Endothelial cell of umbilical vein (primary cell): ENCODE measurements around the gene CCDC171. TPM values are rescaled to one million over a fixed set of nuclear protein-coding genes. Genes with fewer than 3 reads are reported as not detected.

Experiments used
- BruUV-seq: library from RNA; stranded (reverse); fragments of 400-500 nt; replicated peaks from 2 replicates; lab custom pipeline; 2021; lab: Mats Ljungman, UMichigan
- CTCF ChIA-PET: fragments of 300-600, 350-600 bp; sonication (Branson Sonifier 250); formaldehyde crosslinking; loops from one replicate; lab custom pipeline; 2021; ENCODE audit warnings: antibody characterized with exemption, inconsistent platforms; lab: Charles Lee
- POLR2A ChIA-PET: fragments of 300-600, 350-600 bp; sonication (Branson Sonifier 250); formaldehyde crosslinking; loops from one replicate; lab custom pipeline; 2021; ENCODE audit warnings: antibody characterized with exemption, inconsistent platforms; lab: Charles Lee
- DNase-seq: peaks from one replicate; pipeline ENCODE4 v3.0.0-alpha.2; 2011; ENCODE audit warnings: low read depth, low spot score
- FAIRE-seq: peaks from 2 replicates; lab custom pipeline; 2011; peaks lifted over from hg19 to GRCh38; lab: Jason Lieb, UNC
- H2AFZ ChIP-seq: 2 replicates; pipeline ENCODE4 v1.6.0; 2012; ENCODE audit warnings: low read depth, low read length, control low read depth, inconsistent platforms
- H3K27ac ChIP-seq: 2 replicates; pipeline ENCODE4 v1.5.1; 2011; ENCODE audit warnings: low read depth, mild to moderate bottlenecking, control low read depth, low read length, moderate library complexity; ENCODE audit not compliant: insufficient read depth
- H3K27me3 ChIP-seq, 2 experiments: 2 replicates each; pipeline versions ENCODE4 v1.6.0 to v1.6.1; 2011; ENCODE audit warnings: low read length in 2 of 2, mixed read lengths in 1 of 2; ENCODE audit not compliant: control insufficient read depth in 2 of 2, insufficient read depth in 2 of 2
- H3K36me3 ChIP-seq, 2 experiments: 2 replicates in 1 of 2; 3 replicates in 1 of 2; pipeline ENCODE4 v1.5.1; 2011; ENCODE audit warnings: low read length in 2 of 2, mild to moderate bottlenecking in 1 of 2, moderate library complexity in 1 of 2; ENCODE audit not compliant: control insufficient read depth in 2 of 2, insufficient read depth in 2 of 2; ENCODE audit errors: extremely low read depth in 1 of 2
- H3K4me1 ChIP-seq: 3 replicates; pipeline ENCODE4 v1.5.1; 2011; ENCODE audit warnings: mild to moderate bottlenecking, low read length; ENCODE audit not compliant: control insufficient read depth, insufficient read depth; ENCODE audit errors: extremely low read depth
- H3K4me2 ChIP-seq: 2 replicates; pipeline ENCODE4 v1.6.1; 2011; ENCODE audit warnings: low read length, control low read depth, mixed read lengths; ENCODE audit not compliant: insufficient read depth
- H3K4me3 ChIP-seq, 3 experiments: fragments of 200-600 bp in 1 of 3; sonication (generic), shearing (Covaris generic) in 1 of 3; replicated peaks in 1 of 3; 2 replicates each; pipeline ENCODE4 v1.5.1; 2011 to 2016; ENCODE audit warnings: control low read depth in 3 of 3, low read length in 3 of 3, mild to moderate bottlenecking in 2 of 3, inconsistent platforms in 1 of 3, low read depth in 1 of 3, moderate library complexity in 1 of 3; ENCODE audit not compliant: insufficient read depth in 1 of 3
- H3K79me2 ChIP-seq: 2 replicates; pipeline ENCODE4 v1.6.0; 2012; ENCODE audit warnings: low read length, inconsistent platforms; ENCODE audit not compliant: control insufficient read depth, insufficient read depth
- H3K9ac ChIP-seq: replicated peaks from 2 replicates; pipeline ENCODE3; 2011; ENCODE audit warnings: low read length, control low read depth; ENCODE audit not compliant: insufficient read depth; ENCODE audit errors: extremely low read depth
- H3K9me1 ChIP-seq: replicated peaks from 3 replicates; pipeline ENCODE4 v1.6.0; 2011; ENCODE audit warnings: mild to moderate bottlenecking, low read length; ENCODE audit not compliant: control insufficient read depth, insufficient read depth; ENCODE audit errors: extremely low read depth
- H3K9me3 ChIP-seq: replicated peaks from 2 replicates; pipeline ENCODE4 v1.5.1; 2012; ENCODE audit warnings: low read length, inconsistent platforms; ENCODE audit not compliant: control insufficient read depth, insufficient read depth
- H4K20me1 ChIP-seq: replicated peaks from 2 replicates; pipeline ENCODE3; 2011; ENCODE audit warnings: mild to moderate bottlenecking, low read length; ENCODE audit not compliant: control insufficient read depth, insufficient read depth; ENCODE audit errors: extremely low read depth
- EZH2 ChIP-seq: IDR thresholded peaks from 2 replicates; pipeline ENCODE4 v1.6.1; 2012; ENCODE audit warnings: borderline replicate concordance, low read depth, mild to moderate bottlenecking, moderate library complexity, low read length, inconsistent platforms; ENCODE audit not compliant: severe bottlenecking
- FOS ChIP-seq: IDR thresholded peaks from 2 replicates; pipeline ENCODE4 v1.6.1; 2011; ENCODE audit warnings: mild to moderate bottlenecking, low read length, moderate library complexity, borderline replicate concordance; ENCODE audit not compliant: insufficient read depth
- GATA2 ChIP-seq: IDR thresholded peaks from 2 replicates; pipeline ENCODE4 v1.7.0; 2011; ENCODE audit warnings: low read depth, mild to moderate bottlenecking, moderate library complexity, mixed read lengths, low read length; ENCODE audit not compliant: insufficient read length, insufficient read depth
- JUN ChIP-seq: IDR thresholded peaks from 2 replicates; pipeline ENCODE4 v1.6.1; 2011; ENCODE audit warnings: borderline replicate concordance, low read depth; ENCODE audit not compliant: insufficient read length, insufficient read depth
- MYC ChIP-seq: IDR thresholded peaks from one replicate; pipeline ENCODE4 v1.6.1; 2011; ENCODE audit warnings: mild to moderate bottlenecking, low read depth, low read length
- POLR2A ChIP-seq: IDR thresholded peaks from 2 replicates; pipeline ENCODE4 v1.6.1; 2012; ENCODE audit warnings: low read depth, mild to moderate bottlenecking, control low read depth, low read length
- POLR2AphosphoS5 ChIP-seq: IDR thresholded peaks from 2 replicates; pipeline ENCODE4 v1.6.1; 2012; ENCODE audit warnings: low read depth, mild to moderate bottlenecking, control low read depth, low read length, moderate library complexity; ENCODE audit not compliant: insufficient read depth
- dilution Hi-C: fragments of 300-500 bp; cut with MboI; formaldehyde crosslinking; loops from one replicate; pipeline ENCODE4 v1.15.0; 2019; ENCODE audit warnings: low sequenced_read_pairs; ENCODE audit not compliant: extremely low pct_ligation_motif_present
- intact Hi-C: fragments of 100-400 bp; cut with micrococcal nuclease; formaldehyde crosslinking; loops from one replicate; pipeline ENCODE4 v1.10.0; 2022
- polyA plus RNA-seq, 4 experiments: library from polyadenylated mRNA; depleted of rRNA in 3 of 4; stranded (reverse) in 3 of 4; unstranded in 1 of 4; fragments of >200 nt; gene quantifications; 2 replicates each; pipeline versions ENCODE4 v1.2.1 to v1.2.3, GENCODE V29; 2011 to 2012; ENCODE audit warnings: missing spikeins in 1 of 4
- total RNA-seq: library from RNA; stranded (reverse); gene quantifications from 2 replicates; pipeline ENCODE4 v1.2.3, GENCODE V29; 2021
- TF ChIP-seq, protein P1 (sequence below): IDR thresholded peaks from 2 replicates; pipeline ENCODE4 v1.6.1; 2011; ENCODE audit not compliant: insufficient read depth, insufficient read length
- TF ChIP-seq, protein P2 (sequence below), 2 donors: IDR thresholded peaks; 1 replicate in 1 of 2; 2 replicates in 1 of 2; pipeline ENCODE4 v1.5.1; 2011; ENCODE audit warnings: low read length in 2 of 2, mild to moderate bottlenecking in 2 of 2, moderate library complexity in 2 of 2, control low read depth in 1 of 2, inconsistent platforms in 1 of 2, low read depth in 1 of 2; ENCODE audit not compliant: insufficient read depth in 1 of 2; ENCODE audit errors: extremely low read depth in 1 of 2

Gene CCDC171
- total and polyA plus RNA-seq, 2 donors (not counting 3 experiments of a cell fraction or from before 2014, with no cell fraction given) = 0.58 to 1.4 TPM

DNA sequence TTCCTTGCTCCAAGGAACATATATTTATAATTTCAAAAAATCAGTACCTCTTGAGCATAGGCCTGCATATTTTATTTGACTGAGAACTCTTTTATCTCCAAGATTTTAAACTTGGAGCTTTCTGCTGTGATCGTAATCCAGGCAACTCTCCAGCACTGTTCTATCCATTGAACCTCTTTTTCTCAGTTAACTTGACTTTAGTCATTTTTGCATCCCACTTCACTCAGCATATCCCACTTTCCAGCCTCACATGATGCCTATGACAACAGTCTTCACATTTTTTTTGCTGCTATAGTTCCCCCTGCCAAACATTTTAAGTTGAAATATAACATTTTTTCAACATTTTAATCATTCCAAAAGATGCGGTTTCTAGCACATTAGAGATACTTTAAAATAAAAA, 33.0 kb upstream of the CCDC171 start:
- ChIA-PET POLR2A (no interaction called here), CTCF (interaction anchor here (1.2 kb wide), 1 partner anchor 21 kb away, joined by 4 read pairs; no protein-coding TSS in a partner anchor)
- TF ChIP-seq EZH2 = no peak
- TF ChIP-seq JUN = no peak
- no peak for TF ChIP-seq GATA2
- no peak for TF ChIP-seq MYC
- TF ChIP-seq FOS = no peak
- TF ChIP-seq, protein P1, sequence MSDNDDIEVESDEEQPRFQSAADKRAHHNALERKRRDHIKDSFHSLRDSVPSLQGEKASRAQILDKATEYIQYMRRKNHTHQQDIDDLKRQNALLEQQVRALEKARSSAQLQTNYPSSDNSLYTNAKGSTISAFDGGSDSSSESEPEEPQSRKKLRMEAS = no peak
- FAIRE-seq (no peak), DNase-seq (no peak)
- intact Hi-C loops (no loop called here), dilution Hi-C loops (no loop called here)
- H3K4me3 ChIP-seq = no peak overlapping the region
- peaks cover 4% of the 10 kb centered on the region for H3K4me1 ChIP-seq
- no peak overlapping the region for H2AFZ ChIP-seq
- H3K27ac ChIP-seq = no peak overlapping the region
- H3K9me1 ChIP-seq = no peaks in the 10 kb centered on the region
- H3K9me3 ChIP-seq = no peaks in the 10 kb centered on the region
- H3K79me2 ChIP-seq = no peaks in the 10 kb centered on the region
- no peak overlapping the region for H3K9ac ChIP-seq
- peaks cover 0 to 3% of the 10 kb centered on the region in 2 experiments for H3K27me3 ChIP-seq
- H4K20me1 ChIP-seq = no peaks in the 10 kb centered on the region
- BruUV-seq = no TSS peak
- no peaks in the 10 kb centered on the region for H3K36me3 ChIP-seq
- H3K4me2 ChIP-seq = no peak overlapping the region

DNA sequence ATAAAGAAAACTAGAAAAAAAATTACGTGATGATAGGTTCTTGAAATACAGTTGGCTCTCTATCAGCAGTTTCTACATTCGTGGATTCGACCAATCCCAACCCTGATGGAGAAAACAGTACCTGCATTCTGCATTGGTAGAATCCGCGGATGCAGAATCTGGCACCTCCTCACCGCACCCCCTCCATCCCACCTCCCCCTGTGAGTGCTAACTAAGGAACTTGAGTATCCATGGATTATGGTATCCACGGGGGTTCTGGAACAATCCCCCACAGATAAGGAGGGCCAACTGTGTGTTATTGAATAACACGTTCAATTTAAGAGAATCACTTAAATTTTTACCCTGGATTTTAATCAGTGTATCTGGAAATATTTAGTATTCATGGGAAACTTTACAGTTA, 31.6 kb upstream of the CCDC171 start:
- H3K9me1 ChIP-seq = no peaks in the 10 kb centered on the region
- no peak for TF ChIP-seq POLR2AphosphoS5
- no peak for TF ChIP-seq POLR2A
- TF ChIP-seq JUN = no peak
- TF ChIP-seq, protein P2, sequence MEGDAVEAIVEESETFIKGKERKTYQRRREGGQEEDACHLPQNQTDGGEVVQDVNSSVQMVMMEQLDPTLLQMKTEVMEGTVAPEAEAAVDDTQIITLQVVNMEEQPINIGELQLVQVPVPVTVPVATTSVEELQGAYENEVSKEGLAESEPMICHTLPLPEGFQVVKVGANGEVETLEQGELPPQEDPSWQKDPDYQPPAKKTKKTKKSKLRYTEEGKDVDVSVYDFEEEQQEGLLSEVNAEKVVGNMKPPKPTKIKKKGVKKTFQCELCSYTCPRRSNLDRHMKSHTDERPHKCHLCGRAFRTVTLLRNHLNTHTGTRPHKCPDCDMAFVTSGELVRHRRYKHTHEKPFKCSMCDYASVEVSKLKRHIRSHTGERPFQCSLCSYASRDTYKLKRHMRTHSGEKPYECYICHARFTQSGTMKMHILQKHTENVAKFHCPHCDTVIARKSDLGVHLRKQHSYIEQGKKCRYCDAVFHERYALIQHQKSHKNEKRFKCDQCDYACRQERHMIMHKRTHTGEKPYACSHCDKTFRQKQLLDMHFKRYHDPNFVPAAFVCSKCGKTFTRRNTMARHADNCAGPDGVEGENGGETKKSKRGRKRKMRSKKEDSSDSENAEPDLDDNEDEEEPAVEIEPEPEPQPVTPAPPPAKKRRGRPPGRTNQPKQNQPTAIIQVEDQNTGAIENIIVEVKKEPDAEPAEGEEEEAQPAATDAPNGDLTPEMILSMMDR (IDR thresholded peaks at IDR 0.05; ENCODE audit: extremely low read depth in 1 of 2, insufficient read depth in 1 of 2, low read depth in 1 of 2, low read length in 2 of 2) = no peak
- no peak for TF ChIP-seq EZH2
- TF ChIP-seq FOS = no peak
- no peak for TF ChIP-seq MYC
- TF ChIP-seq, protein P1 = no peak
- no peak for TF ChIP-seq GATA2
- BruUV-seq = no TSS peak
- no peak overlapping the region for H2AFZ ChIP-seq
- no peaks in the 10 kb centered on the region for H4K20me1 ChIP-seq
- no peaks in the 10 kb centered on the region for H3K36me3 ChIP-seq
- CTCF ChIA-PET = no interaction called here
- peaks cover 12% of the 10 kb centered on the region for H3K4me1 ChIP-seq
- dilution Hi-C loops = no loop called here
- H3K79me2 ChIP-seq = no peaks in the 10 kb centered on the region
- no peak overlapping the region for H3K4me3 ChIP-seq
- H3K27me3 ChIP-seq = peaks cover 0 to 3% of the 10 kb centered on the region in 2 experiments
- intact Hi-C loops = no loop called here
- FAIRE-seq = no peak
- no peak for DNase-seq
- POLR2A ChIA-PET = no interaction called here
- no peak overlapping the region for H3K9ac ChIP-seq
- H3K4me2 ChIP-seq = no peak overlapping the region
- H3K27ac ChIP-seq = no peak overlapping the region
- no peaks in the 10 kb centered on the region for H3K9me3 ChIP-seq
